ENCODE data around the gene NUP210L.

NUP210L gene

GRCh38 chr1:153945131-153945794 lies 209.6 kb downstream of the NUP210L start:
- no peak for DNase-seq (ENCODE audit: low read depth in 2 of 2)

- DNase-seq (ENCODE audit: low read depth in 2 of 2) = no peak
These were observed 210.1 kb downstream of the NUP210L start for GRCh38 chr1:153944827-153945117.

- no peak for DNase-seq (ENCODE audit: low read depth in 2 of 2)
These were observed 210.7 kb downstream of the NUP210L start for GRCh38 chr1:153944005-153944826.

- DNase-seq (ENCODE audit: low read depth in 2 of 2) = no peak
These were observed 211.9 kb downstream of the NUP210L start for GRCh38 chr1:153942766-153943549.
